ENCODE results near the gene RRP1.

Gene RRP1

DNA sequence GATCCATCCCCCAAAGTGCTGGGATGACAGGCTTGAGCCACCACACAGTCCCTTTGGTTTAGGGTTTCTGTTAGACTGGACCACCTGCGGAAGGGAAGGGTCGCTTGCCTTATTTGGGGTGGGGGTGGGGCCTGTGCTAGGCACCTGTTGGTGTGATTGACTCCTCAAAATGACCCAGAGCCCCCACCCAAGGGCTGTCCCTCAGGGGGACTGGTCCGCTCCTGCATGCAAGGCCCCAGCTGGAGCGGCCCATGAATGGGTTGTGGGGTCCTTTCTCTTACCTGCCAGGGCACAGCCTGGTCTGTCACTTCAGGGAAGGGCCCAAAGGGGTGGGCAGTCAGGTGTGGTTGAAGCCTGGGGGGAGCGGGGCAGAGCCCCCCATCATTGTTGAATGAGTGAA, 11.4 kb upstream of the RRP1 start:
- ATAC-seq = no peak

DNA sequence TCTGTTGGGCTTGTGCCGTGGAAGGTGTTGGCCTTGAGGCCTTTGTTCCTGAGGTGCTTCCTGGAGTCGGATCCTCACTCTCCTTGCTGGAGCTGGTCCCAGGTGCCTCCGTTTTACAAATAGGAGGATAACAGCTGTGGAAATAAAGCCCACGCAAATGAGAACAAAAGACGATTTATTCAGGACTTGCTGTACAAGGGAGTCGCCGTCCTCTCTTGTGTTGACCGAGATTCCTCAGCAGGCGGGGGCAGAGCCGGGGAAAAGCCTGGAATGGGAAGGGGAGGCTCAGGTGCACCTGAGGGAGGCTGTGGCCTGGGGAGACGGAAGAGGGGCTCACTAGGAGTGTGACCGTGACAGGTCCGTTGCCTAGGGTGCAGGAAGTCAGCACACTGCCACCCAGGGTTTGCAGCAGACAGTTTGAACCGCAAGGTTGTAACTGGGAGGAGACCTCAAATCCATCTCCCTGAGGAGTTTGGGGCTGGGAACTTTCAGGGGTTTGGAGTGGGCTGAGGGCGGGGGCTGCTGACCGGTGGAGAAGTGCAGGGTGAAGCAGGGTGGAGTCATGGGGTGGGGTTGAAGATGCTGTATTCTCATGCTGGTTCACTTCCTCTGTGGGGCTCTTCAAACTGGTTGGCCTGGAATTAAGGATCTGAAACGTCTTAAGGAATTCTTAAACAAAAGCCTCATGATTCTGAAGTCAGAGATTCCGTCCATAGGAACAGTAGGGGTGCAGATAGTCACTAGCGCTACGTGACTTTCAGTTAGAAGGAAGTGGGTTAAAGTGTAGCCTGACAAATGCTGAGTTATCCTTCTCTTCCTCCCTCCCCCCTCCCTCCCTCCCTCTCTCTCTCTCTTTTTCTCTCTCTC, 10.7 kb upstream of the RRP1 start:
- no peak for ATAC-seq

GRCh38 chr21:43779660-43780059, 9.7 kb upstream of the RRP1 start:
- ATAC-seq = no peak

- no peak for ATAC-seq
Measured at GRCh38 chr21:43781846-43782245, 7.5 kb upstream of the RRP1 start.

DNA sequence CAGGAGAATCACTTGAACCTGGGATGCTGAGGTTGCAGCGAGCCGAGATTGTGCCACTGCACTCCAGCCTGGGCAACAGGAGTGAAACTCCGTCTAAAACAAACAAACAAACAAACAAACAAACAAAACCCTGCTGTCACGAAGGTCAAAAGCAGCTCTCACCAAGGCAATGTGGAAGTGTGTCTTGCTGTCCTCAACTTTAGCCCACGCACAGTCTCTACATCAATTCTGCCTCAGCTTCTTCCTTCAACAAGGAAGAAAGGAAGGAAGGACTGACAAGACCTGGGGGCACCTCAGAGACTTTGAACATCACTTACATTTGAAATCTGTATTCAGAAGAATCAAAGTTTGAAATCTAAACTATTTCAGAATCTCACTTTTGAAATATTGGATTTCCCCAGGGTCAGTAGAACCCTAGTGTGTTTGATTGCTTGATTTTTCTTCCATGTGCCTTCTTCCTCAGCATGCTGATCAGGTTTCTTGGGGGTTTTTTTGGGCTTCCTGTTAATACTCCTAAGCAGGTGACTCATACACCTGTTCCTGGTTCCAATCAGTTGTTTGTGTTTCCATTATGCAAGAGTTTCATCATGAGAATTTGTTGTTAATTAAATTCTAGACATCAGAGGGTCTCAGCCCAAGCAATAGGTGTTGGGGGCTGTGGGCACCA, 6.8 kb upstream of the RRP1 start:
- ATAC-seq = peak in 1 of 2 donors; percentile 34

DNA sequence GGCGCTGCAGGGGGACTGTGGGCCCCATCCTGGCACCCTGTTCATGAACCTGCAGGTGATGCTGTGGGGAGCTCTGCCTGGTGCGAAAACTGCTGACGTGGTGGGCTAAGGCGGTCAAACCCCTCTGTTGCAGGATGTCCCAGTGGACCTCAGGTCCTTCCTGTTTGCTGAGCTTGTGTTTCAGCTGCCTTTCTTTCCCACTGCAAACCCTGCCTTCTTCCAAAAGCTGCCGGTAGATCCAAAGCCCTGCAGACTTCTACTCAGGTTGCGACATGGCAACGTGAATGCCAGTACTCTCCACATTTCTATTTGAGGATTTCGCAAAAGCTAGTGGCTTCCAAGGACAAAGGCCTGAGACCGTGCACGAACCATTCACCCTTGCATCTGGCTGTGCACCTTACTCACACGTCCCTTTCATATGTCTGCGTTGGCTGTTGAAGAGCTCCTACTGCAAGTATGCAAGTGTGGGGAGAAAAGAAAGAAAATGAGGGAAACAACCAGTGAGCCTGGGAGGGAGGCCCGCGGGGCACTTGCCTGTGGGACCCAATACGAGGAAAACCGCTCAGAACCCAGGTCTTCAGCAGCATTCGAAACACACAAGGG, 6.2 kb upstream of the RRP1 start:
- ATAC-seq = peak in 1 of 2 donors; percentile 11

- no peak for ATAC-seq
Measured at GRCh38 chr21:43785134-43785533, 4.2 kb upstream of the RRP1 start.

DNA sequence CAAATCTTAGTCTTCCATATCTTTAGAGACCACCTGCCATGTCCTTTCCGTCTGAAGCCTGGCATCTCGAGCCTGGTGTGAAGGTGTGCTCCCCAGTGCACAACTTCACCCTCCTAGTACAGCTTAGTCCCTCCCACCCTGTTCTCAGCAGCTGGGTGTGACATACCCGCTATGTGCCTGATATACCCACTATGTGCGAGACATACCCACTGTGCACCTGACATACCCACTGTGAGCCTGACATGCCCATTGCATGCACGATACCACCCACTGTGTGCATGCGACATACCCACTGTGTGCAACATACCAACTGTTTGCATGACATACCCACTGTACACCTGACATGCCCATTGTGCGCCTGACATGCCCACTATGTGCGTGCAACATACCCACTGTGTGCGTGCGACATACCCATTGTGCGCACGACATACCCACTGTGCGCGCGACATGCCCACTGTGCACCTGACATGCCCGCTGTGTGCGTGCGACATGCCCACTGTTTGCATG, 3.0 kb upstream of the RRP1 start:
- ATAC-seq = no peak

- no peak for ATAC-seq
Measured at GRCh38 chr21:43786807-43787440, 2.5 kb upstream of the RRP1 start.

- ATAC-seq = no peak
Measured at GRCh38 chr21:43790010-43790524, 690 bp downstream of the RRP1 start.

DNA sequence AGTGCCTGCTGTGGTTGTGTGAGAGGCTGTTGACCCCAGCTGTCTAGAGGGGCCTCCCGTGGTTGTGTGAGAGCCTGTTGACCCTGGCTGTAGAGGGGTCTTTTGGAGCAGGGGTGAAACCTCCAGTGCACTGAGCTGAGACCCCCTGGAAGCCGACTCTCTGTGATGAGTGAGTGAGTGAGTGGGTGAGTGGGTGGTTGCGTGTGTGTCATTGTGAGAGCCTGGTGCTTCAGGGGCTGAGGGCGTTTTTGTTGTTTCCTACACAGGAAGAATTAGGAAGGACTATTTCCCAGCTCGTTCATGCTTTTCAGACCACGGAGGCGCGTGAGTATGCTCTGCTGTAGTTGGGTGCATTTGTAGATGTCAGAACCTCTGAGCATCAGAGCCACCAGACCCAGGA, 3.0 kb downstream of the RRP1 start:
- ATAC-seq = no peak

DNA sequence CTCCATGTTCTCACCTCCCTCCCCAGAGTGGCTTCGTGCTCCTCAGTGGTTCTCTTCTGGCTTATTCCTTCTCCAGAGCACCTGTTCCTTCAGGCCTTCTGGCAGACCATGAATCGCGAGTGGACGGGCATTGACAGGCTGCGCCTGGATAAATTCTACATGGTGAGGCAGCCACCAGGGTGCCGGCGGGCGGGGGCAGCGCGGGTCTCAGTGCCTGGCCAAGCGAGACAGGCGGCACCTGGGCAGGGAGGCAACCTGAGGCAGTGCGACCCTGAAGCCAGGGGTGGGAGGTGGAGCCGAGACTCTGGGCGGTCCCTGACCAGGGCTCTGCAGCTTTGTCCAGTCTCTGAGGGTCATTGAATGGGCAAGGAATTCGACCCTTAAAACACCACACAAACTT, 3.9 kb downstream of the RRP1 start:
- ATAC-seq = no peak

DNA sequence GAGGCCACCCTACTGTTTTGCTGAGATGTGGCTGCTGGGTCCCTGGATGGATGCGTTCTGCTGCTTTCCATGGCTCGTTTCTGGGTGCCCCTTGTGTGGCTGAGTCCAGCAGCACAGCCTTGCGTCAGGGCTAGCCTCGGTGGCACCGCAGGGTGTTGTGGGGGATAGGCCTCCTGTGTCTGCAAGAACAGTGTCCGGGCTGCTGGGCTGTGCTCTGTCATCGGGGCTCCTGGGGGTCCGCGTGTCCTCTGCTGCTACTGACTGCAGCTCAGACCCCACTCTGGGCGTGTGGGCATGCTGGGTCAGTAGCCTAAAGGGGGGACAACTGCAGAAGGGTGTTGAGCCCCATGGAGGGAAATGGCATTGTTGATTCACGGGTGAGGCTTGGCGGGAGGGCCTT, 4.9 kb downstream of the RRP1 start:
- ATAC-seq = no peak

GRCh38 chr21:43794857-43795256, 5.5 kb downstream of the RRP1 start:
- no peak for ATAC-seq

- no peak for ATAC-seq
Measured at GRCh38 chr21:43797415-43797814, 8.0 kb downstream of the RRP1 start.

GRCh38 chr21:43797925-43798715, 8.7 kb downstream of the RRP1 start:
- ATAC-seq = no peak

DNA sequence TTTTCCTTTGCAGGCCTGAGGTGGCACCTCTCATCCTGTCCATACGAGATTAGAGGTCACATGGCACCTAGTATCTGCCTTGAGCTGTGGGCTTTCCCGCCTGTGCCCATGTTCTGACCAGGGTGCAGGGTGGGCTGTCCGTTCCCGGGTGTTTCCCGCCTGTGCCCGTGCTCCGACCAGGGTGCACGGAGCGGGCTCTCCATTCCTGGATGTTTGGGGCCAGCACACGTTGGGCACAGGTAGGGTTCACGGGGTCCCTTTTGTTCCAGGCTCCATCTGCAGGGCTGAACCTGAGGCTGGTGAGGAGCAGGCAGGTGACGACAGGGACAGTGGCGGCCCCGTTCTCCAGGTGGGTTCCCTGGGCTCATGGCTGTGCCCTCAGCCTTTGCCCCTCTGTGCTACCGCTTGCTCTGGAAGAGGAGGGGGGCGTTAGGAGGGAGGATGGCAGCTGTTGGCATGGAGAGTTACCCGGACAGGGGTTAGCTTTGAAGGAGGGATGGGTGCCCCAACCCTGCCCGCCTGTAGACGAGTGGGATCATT, 10.0 kb downstream of the RRP1 start:
- ATAC-seq = no peak

DNA sequence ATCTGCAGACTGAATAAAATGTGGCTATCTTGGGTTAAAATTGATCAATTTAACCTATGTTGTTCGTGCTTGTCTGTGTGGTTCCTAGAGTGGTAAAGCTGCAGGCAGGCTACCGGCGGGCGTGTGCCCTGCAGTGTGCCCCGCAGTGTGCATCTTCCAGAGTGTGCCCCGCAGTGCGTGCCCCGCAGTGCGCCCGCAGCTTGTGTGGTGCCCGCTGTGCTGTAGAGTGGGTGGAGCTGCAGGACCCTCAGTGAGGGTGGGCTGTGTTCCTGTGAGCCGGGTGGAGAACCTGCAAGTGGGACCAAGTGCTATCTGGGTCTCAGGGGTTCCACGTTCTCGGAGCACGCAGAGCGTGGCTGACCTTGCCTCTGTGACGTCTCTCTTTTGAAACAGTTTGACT, 10.7 kb downstream of the RRP1 start:
- ATAC-seq = no peak

- no peak for ATAC-seq
Measured at GRCh38 chr21:43800566-43800965, 11.2 kb downstream of the RRP1 start.

GRCh38 chr21:43801006-43801783, 11.8 kb downstream of the RRP1 start:
- ATAC-seq = no peak

DNA sequence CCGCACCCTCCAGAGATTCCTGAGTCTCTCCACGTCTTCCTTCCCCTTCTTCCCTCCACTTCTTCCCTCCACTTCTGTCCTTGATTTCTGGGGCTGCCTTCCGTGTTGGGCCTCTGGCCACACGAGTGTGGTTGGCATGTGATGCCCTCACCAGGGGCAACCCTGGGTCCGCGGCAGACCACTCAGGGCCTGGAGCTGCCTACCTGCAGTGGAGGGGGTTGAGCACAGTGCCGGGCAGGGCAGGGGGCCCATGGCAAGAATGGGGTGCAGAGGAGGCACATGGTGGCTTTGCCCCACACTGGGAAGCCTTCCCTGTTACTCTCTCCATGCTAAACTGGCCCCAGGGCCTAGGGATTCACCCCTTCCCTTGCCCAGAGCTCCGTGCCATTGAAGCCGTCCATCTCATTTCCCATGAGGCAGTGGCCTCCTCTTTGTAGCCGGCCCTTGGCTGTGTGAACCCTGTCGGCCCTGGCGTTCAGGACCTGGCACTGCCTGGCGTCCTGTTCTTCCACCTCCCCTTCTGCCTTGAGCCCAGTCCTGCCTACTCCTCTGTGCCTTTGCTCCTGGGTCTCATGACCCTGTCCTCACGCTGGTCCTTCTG, 13.4 kb downstream of the RRP1 start:
- ATAC-seq = no peak

All from activated CD4-positive, CD25-positive, alpha-beta regulatory T cell treated with anti-CD3 and anti-CD28 coated beads, Interleukin-2, amount 50 U/mL, for 24 hours (primary cell).